Breast epithelium (tissue), 3 donors: ENCODE results near the gene LRCH4.

Experiments used
- POLR2A ChIP-seq: fragments of 450-650 bp; IDR thresholded peaks from one replicate; pipeline ENCODE4 v1.6.1; 2016; ENCODE audit warnings: antibody characterized with exemption, mild to moderate bottlenecking, moderate library complexity
- POLR2AphosphoS5 ChIP-seq, 3 donors: sonication (generic); formaldehyde crosslinking; IDR thresholded peaks; one replicate each; pipeline ENCODE4 v1.6.1; 2017; ENCODE audit warnings: antibody characterized with exemption in 3 of 3
- TF ChIP-seq, protein P1 (sequence below), 3 donors: fragments of 450-650 bp; IDR thresholded peaks; one replicate each; pipeline ENCODE4 v1.5.1; 2016 to 2017; ENCODE audit warnings: antibody characterized with exemption in 3 of 3, mild to moderate bottlenecking in 3 of 3, moderate library complexity in 3 of 3

- TF ChIP-seq, protein P1, sequence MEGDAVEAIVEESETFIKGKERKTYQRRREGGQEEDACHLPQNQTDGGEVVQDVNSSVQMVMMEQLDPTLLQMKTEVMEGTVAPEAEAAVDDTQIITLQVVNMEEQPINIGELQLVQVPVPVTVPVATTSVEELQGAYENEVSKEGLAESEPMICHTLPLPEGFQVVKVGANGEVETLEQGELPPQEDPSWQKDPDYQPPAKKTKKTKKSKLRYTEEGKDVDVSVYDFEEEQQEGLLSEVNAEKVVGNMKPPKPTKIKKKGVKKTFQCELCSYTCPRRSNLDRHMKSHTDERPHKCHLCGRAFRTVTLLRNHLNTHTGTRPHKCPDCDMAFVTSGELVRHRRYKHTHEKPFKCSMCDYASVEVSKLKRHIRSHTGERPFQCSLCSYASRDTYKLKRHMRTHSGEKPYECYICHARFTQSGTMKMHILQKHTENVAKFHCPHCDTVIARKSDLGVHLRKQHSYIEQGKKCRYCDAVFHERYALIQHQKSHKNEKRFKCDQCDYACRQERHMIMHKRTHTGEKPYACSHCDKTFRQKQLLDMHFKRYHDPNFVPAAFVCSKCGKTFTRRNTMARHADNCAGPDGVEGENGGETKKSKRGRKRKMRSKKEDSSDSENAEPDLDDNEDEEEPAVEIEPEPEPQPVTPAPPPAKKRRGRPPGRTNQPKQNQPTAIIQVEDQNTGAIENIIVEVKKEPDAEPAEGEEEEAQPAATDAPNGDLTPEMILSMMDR (IDR thresholded peaks at IDR 0.05) = no peak
- TF ChIP-seq POLR2A (no peak), POLR2AphosphoS5 (IDR thresholded peaks at IDR 0.05) (no peak)
These were observed 40.1 kb upstream of the LRCH4 start for GRCh38 chr7:100626055-100626454.
